ENCODE results near the gene SLC24A1. TPM values are rescaled to one million over a fixed set of nuclear protein-coding genes. Genes with fewer than 3 reads are reported as not detected.

The SLC24A1 gene
- polyA plus RNA-seq, 1 donor (not counting 4 experiments of a cell fraction or from before 2014, with no cell fraction given): 4.0 TPM

DNA sequence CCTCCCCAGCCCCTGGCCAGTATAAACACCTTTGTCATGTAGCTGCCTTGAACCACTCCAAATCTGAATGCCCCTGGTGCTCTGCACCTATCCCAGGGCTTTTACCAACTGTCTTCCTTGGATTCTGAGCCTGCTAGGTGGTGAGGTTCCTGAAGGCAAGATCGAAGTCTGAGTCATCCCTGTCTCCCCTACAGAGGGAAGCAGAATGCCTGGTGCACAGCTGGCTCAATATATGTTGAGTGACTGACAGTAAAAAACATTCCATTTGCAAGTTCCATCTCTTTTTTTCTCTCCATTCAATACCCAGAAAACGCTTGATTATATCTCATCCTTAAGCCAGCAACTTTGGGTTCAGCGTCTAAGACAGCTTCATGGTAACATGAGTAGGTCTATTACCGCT lies 24.7 kb downstream of the SLC24A1 start:
- no peak overlapping the region for H3K4me3 ChIP-seq (ENCODE audit: control insufficient read depth in 2 of 3, extremely low read depth in 1 of 3, insufficient read depth in 2 of 3, low read depth in 1 of 3, low read length in 3 of 3)
- FAIRE-seq: no peak
- DNase-seq (ENCODE audit: low read depth, low spot score): no peak

DNA sequence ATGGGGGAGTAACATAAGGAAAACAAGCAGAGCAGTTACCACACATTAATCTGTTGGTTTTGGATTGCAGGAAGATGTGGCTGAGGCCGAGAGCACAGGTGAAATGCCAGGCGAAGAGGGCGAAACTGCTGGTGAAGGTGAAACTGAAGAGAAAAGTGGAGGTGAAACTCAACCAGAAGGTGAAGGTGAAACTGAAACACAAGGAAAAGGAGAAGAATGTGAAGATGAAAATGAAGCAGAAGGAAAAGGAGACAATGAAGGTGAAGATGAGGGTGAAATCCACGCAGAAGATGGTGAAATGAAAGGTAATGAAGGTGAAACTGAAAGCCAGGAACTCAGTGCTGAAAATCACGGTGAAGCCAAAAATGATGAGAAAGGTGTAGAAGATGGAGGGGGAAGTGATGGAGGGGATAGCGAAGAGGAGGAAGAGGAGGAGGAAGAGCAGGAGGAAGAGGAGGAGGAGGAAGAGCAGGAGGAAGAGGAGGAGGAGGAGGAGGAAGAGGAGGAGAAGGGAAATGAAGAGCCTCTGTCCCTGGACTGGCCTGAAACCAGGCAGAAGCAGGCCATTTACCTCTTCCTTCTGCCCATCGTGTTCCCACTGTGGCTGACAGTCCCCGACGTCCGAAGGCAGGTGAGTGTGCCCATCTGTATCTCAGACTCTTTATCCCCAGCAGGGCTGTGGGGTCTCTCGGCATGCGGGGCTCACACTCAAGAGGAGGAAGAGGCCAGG lies 28.7 kb downstream of the SLC24A1 start:
- H3K27me3 ChIP-seq (ENCODE audit: control insufficient read depth, extremely low read depth, insufficient read depth, low read length): no peaks in the 10 kb centered on the region
- H3K36me3 ChIP-seq (ENCODE audit: control insufficient read depth in 2 of 2, extremely low read depth in 1 of 2, insufficient read depth in 2 of 2, low read length in 2 of 2): peaks cover 0 to 4% of the 10 kb centered on the region in 2 experiments
- H3K4me1 ChIP-seq (ENCODE audit: control insufficient read depth, extremely low read depth, insufficient read depth, low read length): peaks cover 28% of the 10 kb centered on the region
- no peak overlapping the region for H2AFZ ChIP-seq (ENCODE audit: control insufficient read depth, low read length)
- dilution Hi-C loops (cut with MboI; ENCODE audit: extremely low pct_ligation_motif_present, low sequenced_read_pairs): no loop called here
- no peak overlapping the region for H3K4me3 ChIP-seq (ENCODE audit: control insufficient read depth in 2 of 3, extremely low read depth in 1 of 3, insufficient read depth in 2 of 3, low read depth in 1 of 3, low read length in 3 of 3)
- H3K79me2 ChIP-seq (ENCODE audit: control insufficient read depth, insufficient read depth, low read length): no peaks in the 10 kb centered on the region
- no peak overlapping the region for H3K4me2 ChIP-seq (ENCODE audit: control insufficient read depth, extremely low read depth, insufficient read depth, low read depth, low read length)
- no peak overlapping the region for H3K9ac ChIP-seq (ENCODE audit: control insufficient read depth, extremely low read depth, insufficient read depth, low read length)
- H4K20me1 ChIP-seq (ENCODE audit: control insufficient read depth, extremely low read depth, insufficient read depth, low read length): no peaks in the 10 kb centered on the region
- H3K27ac ChIP-seq (ENCODE audit: control insufficient read depth, insufficient read depth, low read length): no peak overlapping the region
- TF ChIP-seq, protein P1, sequence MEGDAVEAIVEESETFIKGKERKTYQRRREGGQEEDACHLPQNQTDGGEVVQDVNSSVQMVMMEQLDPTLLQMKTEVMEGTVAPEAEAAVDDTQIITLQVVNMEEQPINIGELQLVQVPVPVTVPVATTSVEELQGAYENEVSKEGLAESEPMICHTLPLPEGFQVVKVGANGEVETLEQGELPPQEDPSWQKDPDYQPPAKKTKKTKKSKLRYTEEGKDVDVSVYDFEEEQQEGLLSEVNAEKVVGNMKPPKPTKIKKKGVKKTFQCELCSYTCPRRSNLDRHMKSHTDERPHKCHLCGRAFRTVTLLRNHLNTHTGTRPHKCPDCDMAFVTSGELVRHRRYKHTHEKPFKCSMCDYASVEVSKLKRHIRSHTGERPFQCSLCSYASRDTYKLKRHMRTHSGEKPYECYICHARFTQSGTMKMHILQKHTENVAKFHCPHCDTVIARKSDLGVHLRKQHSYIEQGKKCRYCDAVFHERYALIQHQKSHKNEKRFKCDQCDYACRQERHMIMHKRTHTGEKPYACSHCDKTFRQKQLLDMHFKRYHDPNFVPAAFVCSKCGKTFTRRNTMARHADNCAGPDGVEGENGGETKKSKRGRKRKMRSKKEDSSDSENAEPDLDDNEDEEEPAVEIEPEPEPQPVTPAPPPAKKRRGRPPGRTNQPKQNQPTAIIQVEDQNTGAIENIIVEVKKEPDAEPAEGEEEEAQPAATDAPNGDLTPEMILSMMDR (optimal IDR thresholded peaks at IDR 0.05 in 1 of 3, IDR thresholded peaks at IDR 0.05 in 1 of 3, conservative IDR thresholded peaks at IDR 0.05 in 1 of 3; ENCODE audit: extremely low read depth in 1 of 3, insufficient read depth in 2 of 3, low read length in 3 of 3): no peak
- no peak for TF ChIP-seq EZH2 (IDR thresholded peaks at IDR 0.05; ENCODE audit: low read length)
- H3K9me1 ChIP-seq (ENCODE audit: control insufficient read depth, extremely low read depth, insufficient read depth, low read length): peaks cover 2% of the 10 kb centered on the region
- FAIRE-seq (no peak), DNase-seq (ENCODE audit: low read depth, low spot score) (no peak)
- no peaks in the 10 kb centered on the region for H3K9me3 ChIP-seq (ENCODE audit: control insufficient read depth, low read depth, low read length)

More for the DNA sequence above, 24.7 kb downstream of the SLC24A1 start:
- H3K9me3 ChIP-seq (ENCODE audit: control insufficient read depth, low read depth, low read length): no peaks in the 10 kb centered on the region
- no peak overlapping the region for H2AFZ ChIP-seq (ENCODE audit: control insufficient read depth, low read length)
- H3K4me1 ChIP-seq (ENCODE audit: control insufficient read depth, extremely low read depth, insufficient read depth, low read length): peaks cover 14% of the 10 kb centered on the region
- H3K27me3 ChIP-seq (ENCODE audit: control insufficient read depth, extremely low read depth, insufficient read depth, low read length): no peaks in the 10 kb centered on the region
- dilution Hi-C loops (cut with MboI; ENCODE audit: extremely low pct_ligation_motif_present, low sequenced_read_pairs): no loop called here
- no peak overlapping the region for H3K4me2 ChIP-seq (ENCODE audit: control insufficient read depth, extremely low read depth, insufficient read depth, low read depth, low read length)
- no peak overlapping the region for H3K9ac ChIP-seq (ENCODE audit: control insufficient read depth, extremely low read depth, insufficient read depth, low read length)
- TF ChIP-seq, protein P1 (optimal IDR thresholded peaks at IDR 0.05 in 1 of 3, IDR thresholded peaks at IDR 0.05 in 1 of 3, conservative IDR thresholded peaks at IDR 0.05 in 1 of 3; ENCODE audit: extremely low read depth in 1 of 3, insufficient read depth in 2 of 3, low read length in 3 of 3): no peak
- TF ChIP-seq EZH2 (IDR thresholded peaks at IDR 0.05; ENCODE audit: low read length): no peak
- H3K79me2 ChIP-seq (ENCODE audit: control insufficient read depth, insufficient read depth, low read length): no peaks in the 10 kb centered on the region
- no peaks in the 10 kb centered on the region for H4K20me1 ChIP-seq (ENCODE audit: control insufficient read depth, extremely low read depth, insufficient read depth, low read length)
- no peaks in the 10 kb centered on the region for H3K36me3 ChIP-seq (ENCODE audit: control insufficient read depth in 2 of 2, extremely low read depth in 1 of 2, insufficient read depth in 2 of 2, low read length in 2 of 2)
- no peak overlapping the region for H3K27ac ChIP-seq (ENCODE audit: control insufficient read depth, insufficient read depth, low read length)
- peaks cover 2% of the 10 kb centered on the region for H3K9me1 ChIP-seq (ENCODE audit: control insufficient read depth, extremely low read depth, insufficient read depth, low read length)

Data from keratinocyte (primary cell).